ENCODE results near the gene MEF2B. TPM values are rescaled to one million over a fixed set of nuclear protein-coding genes. Genes with fewer than 3 reads are reported as not detected.

The MEF2B gene
- total and polyA plus RNA-seq, 7 experiments from 2014 or later = 0.27 to 6.4 (median 4.0) TPM; not detected in 1

GRCh38 chr19:19120308-19121231 is 49.5 kb downstream of the MEF2B start:
- ChIA-PET POLR2A (interaction anchor here (0.5 kb wide), 1 partner anchor 44 kb away, joined by 4 read pairs; no protein-coding TSS in a partner anchor), CTCF (no interaction called here)
- H3K27ac ChIP-seq (ENCODE audit: low read depth, low read length) = peak overlapping the region; percentile 14
- H3K27me3 Mint-ChIP-seq = no peaks in the 10 kb centered on the region
- H3K27me3 ChIP-seq (ENCODE audit: control insufficient read depth in 2 of 2, insufficient read depth in 2 of 2, low read length in 2 of 2) = no peaks in the 10 kb centered on the region
- intact Hi-C loops (cut with micrococcal nuclease) = no loop called here
- H3K9me3 Mint-ChIP-seq = peaks cover 0 to 13% (median 7%) of the 10 kb centered on the region in 11 donors
- H3K36me3 Mint-ChIP-seq = peaks cover 14 to 31% (median 20%) of the 10 kb centered on the region in 5 donors
- H3K9me3 ChIP-seq (ENCODE audit: control insufficient read depth in 2 of 3, low read length in 3 of 3) = no peaks in the 10 kb centered on the region
- H3K4me3 ChIP-seq (ENCODE audit: low read length) = no peak overlapping the region
- peaks cover 0 to 30% (median 0%) of the 10 kb centered on the region in 3 experiments for H3K36me3 ChIP-seq (ENCODE audit: control insufficient read depth in 2 of 3, insufficient read depth in 3 of 3, low read length in 3 of 3)
- H3K4me3 Mint-ChIP-seq = no peak overlapping the region
- ATAC-seq = peak; percentile 16
- no peaks in the 10 kb centered on the region for H3K4me1 Mint-ChIP-seq
- no peak for DNase-seq
- no peaks in the 10 kb centered on the region for H3K4me1 ChIP-seq (ENCODE audit: control insufficient read depth in 2 of 2, insufficient read depth in 2 of 2, low read length in 2 of 2)
- no peak overlapping the region for H3K27ac Mint-ChIP-seq

- no peaks in the 10 kb centered on the region for H3K9me3 ChIP-seq (ENCODE audit: control insufficient read depth in 2 of 3, low read length in 3 of 3)
- Mint-ChIP-seq H3K4me1 (no peaks in the 10 kb centered on the region), H3K36me3 (peaks cover 14 to 31% (median 20%) of the 10 kb centered on the region in 5 donors), H3K27me3 (no peaks in the 10 kb centered on the region), H3K9me3 (peaks cover 0 to 13% (median 7%) of the 10 kb centered on the region in 11 donors), H3K4me3 (no peak overlapping the region), H3K27ac (no peak overlapping the region)
- ChIA-PET CTCF (interaction anchor here (0.7 kb wide), 1 partner anchor 43 kb away, joined by 3 read pairs; no protein-coding TSS in a partner anchor), POLR2A (no interaction called here)
- no peaks in the 10 kb centered on the region for H3K27me3 ChIP-seq (ENCODE audit: control insufficient read depth in 2 of 2, insufficient read depth in 2 of 2, low read length in 2 of 2)
- no peak overlapping the region for H3K27ac ChIP-seq (ENCODE audit: low read depth, low read length)
- ATAC-seq (no peak), DNase-seq (no peak)
- no peak overlapping the region for H3K4me3 ChIP-seq (ENCODE audit: low read length)
- intact Hi-C loops (cut with micrococcal nuclease) = no loop called here
- no peaks in the 10 kb centered on the region for H3K4me1 ChIP-seq (ENCODE audit: control insufficient read depth in 2 of 2, insufficient read depth in 2 of 2, low read length in 2 of 2)
- H3K36me3 ChIP-seq (ENCODE audit: control insufficient read depth in 2 of 3, insufficient read depth in 3 of 3, low read length in 3 of 3) = peaks cover 0 to 30% (median 0%) of the 10 kb centered on the region in 3 experiments
Measured at GRCh38 chr19:19119325-19120237, 50.5 kb downstream of the MEF2B start.

- Mint-ChIP-seq H3K27ac (no peak overlapping the region), H3K36me3 (peaks cover 0 to 9% (median 0%) of the 10 kb centered on the region in 5 donors), H3K27me3 (peaks cover 0 to 4% (median 0%) of the 10 kb centered on the region in 5 donors), H3K9me3 (no peaks in the 10 kb centered on the region), H3K4me3 (no peak overlapping the region), H3K4me1 (peaks cover 0 to 7% (median 0%) of the 10 kb centered on the region in 7 donors)
- ATAC-seq = peak; percentile 63
- Histone ChIP-seq H3K27ac (ENCODE audit: low read depth, low read length) (no peak overlapping the region), H3K27me3 (ENCODE audit: control insufficient read depth in 2 of 2, insufficient read depth in 2 of 2, low read length in 2 of 2) (no peaks in the 10 kb centered on the region), H3K4me1 (ENCODE audit: control insufficient read depth in 2 of 2, insufficient read depth in 2 of 2, low read length in 2 of 2) (no peaks in the 10 kb centered on the region), H3K36me3 (ENCODE audit: control insufficient read depth in 2 of 3, insufficient read depth in 3 of 3, low read length in 3 of 3) (peaks cover 0 to 17% (median 0%) of the 10 kb centered on the region in 3 experiments), H3K4me3 (ENCODE audit: low read length) (no peak overlapping the region), H3K9me3 (ENCODE audit: control insufficient read depth in 2 of 3, low read length in 3 of 3) (no peaks in the 10 kb centered on the region)
- peak in 6 of 9 donors; percentile 15 to 54 (median 26) for DNase-seq
- ChIA-PET POLR2A (interaction anchor here (0.6 kb wide), 1 partner anchor 95 kb away, joined by 3 read pairs; no protein-coding TSS in a partner anchor), CTCF (interaction anchor here (0.6 to 1.2 kb wide), 3 partner anchors 52 to 65 kb away, joined by 3 to 9 read pairs (median 3); partner anchors contain the start of gene SLC25A42)
- intact Hi-C loops (cut with micrococcal nuclease) = loop anchor here (1.0 kb wide), 1 partner anchor 63 kb away; no protein-coding TSS in a partner anchor
Measured at GRCh38 chr19:19115954-19116353, 54.1 kb downstream of the MEF2B start.

- CTCF ChIA-PET = interaction anchor here (0.6 to 0.7 kb wide), 4 partner anchors 21 to 316 kb away, joined by 3 to 9 read pairs (median 4); no protein-coding TSS in a partner anchor
Measured at GRCh38 chr19:19113040-19113626, 56.9 kb downstream of the MEF2B start.

GRCh38 chr19:19111967-19112580 is 58.0 kb downstream of the MEF2B start:
- CTCF ChIA-PET = interaction anchor here (0.6 kb wide), 1 partner anchor 173 kb away, joined by 3 read pairs; no protein-coding TSS in a partner anchor
- H3K36me3 Mint-ChIP-seq = peaks cover 0 to 5% (median 0%) of the 10 kb centered on the region in 5 donors
- DNase-seq = no peak
- H3K4me3 ChIP-seq (ENCODE audit: low read length) = no peak overlapping the region
- intact Hi-C loops (cut with micrococcal nuclease) = no loop called here
- no peaks in the 10 kb centered on the region for H3K9me3 Mint-ChIP-seq
- H3K27ac Mint-ChIP-seq = no peak overlapping the region
- no peak for ATAC-seq
- H3K36me3 ChIP-seq (ENCODE audit: control insufficient read depth in 2 of 3, insufficient read depth in 3 of 3, low read length in 3 of 3) = peaks cover 0 to 13% (median 0%) of the 10 kb centered on the region in 3 experiments
- H3K9me3 ChIP-seq (ENCODE audit: control insufficient read depth in 2 of 3, low read length in 3 of 3) = no peaks in the 10 kb centered on the region
- H3K27me3 Mint-ChIP-seq = peaks cover 0 to 6% (median 0%) of the 10 kb centered on the region in 5 donors
- H3K27ac ChIP-seq (ENCODE audit: low read depth, low read length) = no peak overlapping the region
- POLR2A ChIA-PET = no interaction called here
- peaks cover 0 to 13% (median 8%) of the 10 kb centered on the region in 7 donors for H3K4me1 Mint-ChIP-seq
- H3K4me3 Mint-ChIP-seq = no peak overlapping the region
- H3K4me1 ChIP-seq (ENCODE audit: control insufficient read depth in 2 of 2, insufficient read depth in 2 of 2, low read length in 2 of 2) = no peaks in the 10 kb centered on the region
- H3K27me3 ChIP-seq (ENCODE audit: control insufficient read depth in 2 of 2, insufficient read depth in 2 of 2, low read length in 2 of 2) = no peaks in the 10 kb centered on the region

More at GRCh38 chr19:19113040-19113626, 56.9 kb downstream of the MEF2B start:
- no peaks in the 10 kb centered on the region for H3K27me3 ChIP-seq (ENCODE audit: control insufficient read depth in 2 of 2, insufficient read depth in 2 of 2, low read length in 2 of 2)
- Mint-ChIP-seq H3K9me3 (no peaks in the 10 kb centered on the region), H3K27ac (no peak overlapping the region), H3K4me1 (peaks cover 0 to 13% (median 8%) of the 10 kb centered on the region in 7 donors), H3K36me3 (no peaks in the 10 kb centered on the region), H3K27me3 (peaks cover 0 to 6% (median 0%) of the 10 kb centered on the region in 5 donors), H3K4me3 (no peak overlapping the region)
- POLR2A ChIA-PET = no interaction called here
- DNase-seq = no peak
- no peak overlapping the region for H3K27ac ChIP-seq (ENCODE audit: low read depth, low read length)
- peaks cover 0 to 3% (median 0%) of the 10 kb centered on the region in 3 experiments for H3K36me3 ChIP-seq (ENCODE audit: control insufficient read depth in 2 of 3, insufficient read depth in 3 of 3, low read length in 3 of 3)
- no peaks in the 10 kb centered on the region for H3K4me1 ChIP-seq (ENCODE audit: control insufficient read depth in 2 of 2, insufficient read depth in 2 of 2, low read length in 2 of 2)
- H3K4me3 ChIP-seq (ENCODE audit: low read length) = no peak overlapping the region
- intact Hi-C loops (cut with micrococcal nuclease) = no loop called here
- H3K9me3 ChIP-seq (ENCODE audit: control insufficient read depth in 2 of 3, low read length in 3 of 3) = no peaks in the 10 kb centered on the region
- ATAC-seq = no peak

Measured in naive thymus-derived CD4-positive, alpha-beta T cell (primary cell).